HCEC 1CT (cell line): ENCODE results near the gene ARHGAP44.

Experiments used
- DNase-seq: peaks from one replicate; pipeline ENCODE4 v3.0.0-alpha.2; 2017

ARHGAP44 gene

DNA sequence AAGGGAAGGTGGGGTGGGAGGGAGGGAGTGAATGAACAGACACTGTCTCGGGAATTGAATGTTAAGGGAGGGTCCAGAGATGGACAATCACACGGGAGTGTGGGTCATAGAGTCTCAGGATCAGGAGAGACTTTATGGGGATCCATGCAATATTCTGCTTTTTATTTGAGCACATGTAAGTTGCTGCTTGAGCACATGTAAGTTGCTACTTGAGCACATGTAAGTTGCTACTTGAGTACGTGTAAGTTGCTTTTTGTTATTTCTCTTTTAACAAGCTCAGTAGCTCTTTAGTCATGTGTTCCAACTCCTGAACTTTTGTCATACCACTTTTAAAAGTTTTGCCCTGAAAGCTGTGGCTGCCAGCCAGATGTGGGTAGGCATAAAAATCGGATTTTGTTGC lies 110.3 kb downstream of the ARHGAP44 start:
- DNase-seq: no peak

DNA sequence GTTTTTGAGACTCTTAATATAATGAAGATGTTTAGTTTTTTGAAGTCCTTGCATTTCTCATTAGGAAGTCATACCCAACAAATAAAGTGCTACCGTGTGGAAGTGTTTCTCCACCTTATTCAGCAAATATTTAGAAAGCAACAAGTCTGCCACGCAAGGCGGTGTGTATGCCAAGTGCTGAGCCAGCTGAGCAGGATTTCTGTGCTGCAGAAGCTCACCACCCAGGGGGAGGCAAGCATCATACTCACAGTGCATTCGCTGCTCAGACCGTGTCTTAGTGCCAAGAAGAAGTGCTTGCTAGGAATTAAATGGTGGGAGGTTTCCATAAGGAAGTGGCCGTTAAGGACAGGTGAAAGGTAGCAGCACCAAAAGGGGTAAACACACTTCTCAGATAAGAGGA lies 111.2 kb downstream of the ARHGAP44 start:
- DNase-seq: no peak

DNA sequence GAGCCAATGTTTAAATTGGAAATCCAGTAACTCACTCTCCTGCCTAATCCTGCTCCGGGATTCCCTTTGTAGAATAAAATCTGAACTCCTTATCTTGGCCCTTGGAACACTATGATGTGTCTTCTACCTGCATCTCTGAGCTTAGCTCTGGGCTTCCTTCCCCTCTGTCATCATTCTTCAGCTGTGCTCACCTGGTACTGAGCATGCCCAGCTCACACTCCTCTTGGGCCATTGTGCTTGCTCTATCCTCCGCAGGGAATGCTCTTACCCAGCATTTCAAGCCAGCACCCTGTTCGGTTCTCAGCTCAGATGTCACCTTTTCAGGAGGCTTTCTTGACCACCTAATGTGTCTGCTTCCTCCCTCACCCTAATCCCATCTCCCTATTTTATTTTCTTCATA lies 112.7 kb downstream of the ARHGAP44 start:
- no peak for DNase-seq

DNA sequence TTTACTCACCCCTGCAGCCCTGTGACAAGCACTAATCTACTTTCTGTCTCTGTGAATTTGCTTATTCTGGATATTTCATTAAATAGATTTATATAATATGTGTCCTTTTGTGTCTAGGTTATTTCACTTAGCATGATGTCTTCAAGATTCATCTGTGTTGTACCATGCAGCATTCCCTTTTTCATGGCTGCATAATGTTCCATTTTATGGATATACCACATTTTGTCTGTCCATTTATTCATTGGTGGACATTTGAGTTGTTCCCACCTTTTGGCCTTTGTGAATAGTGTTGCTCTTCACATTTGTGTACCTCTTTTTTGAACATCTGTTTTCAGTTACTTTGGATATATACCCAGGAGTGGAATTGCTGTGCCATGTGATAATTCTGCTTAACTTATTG lies 118.2 kb downstream of the ARHGAP44 start:
- DNase-seq: no peak

DNA sequence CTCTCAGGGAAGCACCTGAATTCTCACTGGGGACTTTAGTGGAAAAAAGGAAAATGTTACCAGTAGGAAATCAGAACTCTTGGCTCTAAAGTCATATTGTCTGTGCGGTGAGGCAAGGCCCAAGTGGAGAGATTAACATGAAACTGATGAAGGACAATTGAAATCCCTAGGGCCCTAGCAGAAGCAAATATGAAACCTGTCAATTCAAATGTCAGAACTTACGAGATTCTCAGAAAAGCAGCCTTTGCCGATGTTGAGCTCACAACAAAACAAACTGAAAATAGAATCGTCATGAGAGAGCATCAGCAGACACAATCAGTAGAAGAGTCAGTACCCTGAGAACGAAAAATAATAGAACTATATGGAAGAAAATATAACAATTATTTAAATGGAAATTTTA lies 119.7 kb downstream of the ARHGAP44 start:
- DNase-seq: no peak

DNA sequence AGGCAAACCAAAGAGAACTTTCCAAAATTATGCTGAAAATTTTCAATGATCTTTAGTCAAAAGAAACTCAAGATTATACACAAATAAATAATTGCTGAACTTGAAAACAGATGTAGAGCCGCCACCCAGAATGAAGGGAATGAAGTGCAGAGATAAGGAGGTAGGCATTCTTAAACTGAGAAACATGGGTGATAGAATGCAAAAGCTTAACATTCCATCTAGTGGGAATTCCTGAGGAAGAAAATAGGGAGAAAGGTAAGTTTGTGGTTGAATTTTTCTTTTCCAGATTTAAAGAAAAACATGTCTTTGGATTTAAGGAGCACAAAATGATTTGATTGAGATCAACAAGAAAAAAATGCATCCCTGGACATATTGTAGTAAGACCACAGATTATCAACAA lies 120.2 kb downstream of the ARHGAP44 start:
- no peak for DNase-seq

DNA sequence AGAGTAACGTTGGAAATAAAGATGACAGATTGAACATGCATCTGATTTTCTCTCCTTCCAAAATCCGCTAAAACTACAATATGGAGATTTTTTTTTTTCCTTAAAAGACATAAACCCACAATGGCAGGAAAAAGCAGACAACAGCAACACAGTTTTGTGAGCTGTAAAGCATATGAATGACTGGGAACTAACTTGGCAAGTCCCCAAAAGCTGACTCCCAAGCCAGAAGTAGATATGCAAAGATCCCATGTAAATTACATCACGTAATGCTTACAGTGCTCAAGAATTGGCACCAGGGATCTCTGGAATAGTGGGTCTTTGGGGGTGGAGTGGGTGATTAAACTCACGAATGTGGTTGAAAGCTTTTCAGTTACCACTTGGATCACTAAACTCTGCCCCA lies 121.9 kb downstream of the ARHGAP44 start:
- no peak for DNase-seq

DNA sequence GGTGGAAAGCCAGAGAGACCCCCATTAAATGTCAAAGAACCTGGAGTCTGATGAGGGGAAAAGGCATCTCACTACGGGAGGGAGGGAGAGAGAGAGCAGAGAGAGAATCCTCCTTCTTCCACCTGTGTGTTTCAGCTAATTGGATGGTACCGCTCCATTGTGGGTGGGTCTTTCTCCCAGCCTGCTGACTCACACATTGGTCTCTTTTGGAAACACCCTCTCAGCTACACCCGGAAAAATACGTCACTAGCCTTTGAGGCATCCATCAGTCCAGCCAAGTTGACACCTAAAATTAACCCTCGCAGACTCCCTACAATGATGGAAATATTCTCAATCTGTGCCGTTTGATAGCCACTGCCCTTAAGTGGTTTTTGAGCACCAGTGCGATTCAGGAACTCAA lies 128.1 kb downstream of the ARHGAP44 start:
- DNase-seq: no peak

DNA sequence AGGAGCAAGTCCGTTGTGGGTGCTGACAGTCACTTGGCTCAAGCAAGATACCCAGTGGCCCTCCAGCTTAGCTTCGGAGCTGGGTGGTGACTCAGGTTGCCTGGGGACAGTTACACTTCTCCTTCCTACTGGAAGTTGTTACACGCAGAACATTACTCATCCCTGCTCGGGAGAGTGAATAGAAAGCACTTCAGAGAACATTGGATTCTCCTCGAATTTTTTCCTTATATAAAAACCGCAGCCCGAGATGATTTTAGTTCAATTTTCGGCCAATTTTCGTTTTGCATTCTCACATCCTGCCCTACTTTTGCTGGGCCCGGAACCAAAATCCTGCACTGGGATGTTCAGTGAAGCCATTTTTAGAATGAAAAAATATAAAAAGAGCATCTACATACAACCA lies 128.8 kb downstream of the ARHGAP44 start:
- no peak for DNase-seq

DNA sequence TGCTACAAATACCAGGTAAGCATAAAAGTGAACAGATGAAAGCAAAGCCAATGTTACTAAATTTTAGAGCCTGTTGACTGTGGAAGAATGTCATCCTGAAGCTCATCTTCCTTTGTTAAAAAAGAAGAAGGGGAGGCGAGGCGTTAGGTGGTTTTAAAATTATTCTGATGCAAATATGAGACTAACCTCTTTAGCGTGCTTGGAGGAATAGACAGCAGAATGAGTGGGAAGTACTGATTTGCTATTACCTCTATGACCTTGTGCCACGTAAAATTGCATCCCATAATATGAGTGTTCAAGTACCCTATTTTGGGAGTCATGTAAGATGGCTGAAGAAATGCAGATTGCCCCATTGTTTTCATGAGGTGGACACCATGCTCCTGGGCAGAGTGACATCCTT lies 132.8 kb downstream of the ARHGAP44 start:
- no peak for DNase-seq

DNA sequence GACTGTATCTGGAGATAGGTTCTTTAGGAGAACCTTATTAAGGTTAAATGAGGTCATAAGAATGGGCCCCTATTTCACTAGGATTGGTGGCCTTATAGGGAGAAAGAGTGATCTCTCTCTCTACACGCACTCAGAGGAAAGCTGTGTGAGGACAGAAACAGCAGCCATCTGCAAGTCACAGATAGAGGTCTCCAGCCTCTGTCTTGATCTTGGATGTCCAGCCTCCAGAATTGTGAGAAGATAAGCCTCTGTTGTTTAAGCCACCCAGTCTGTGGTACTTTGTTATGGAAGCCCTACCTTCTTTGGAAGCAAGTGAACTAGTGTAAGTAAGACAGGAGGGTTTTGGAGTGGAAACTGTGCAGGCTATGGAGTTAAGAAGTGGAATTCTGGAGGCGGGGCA lies 135.3 kb downstream of the ARHGAP44 start:
- DNase-seq: no peak

DNA sequence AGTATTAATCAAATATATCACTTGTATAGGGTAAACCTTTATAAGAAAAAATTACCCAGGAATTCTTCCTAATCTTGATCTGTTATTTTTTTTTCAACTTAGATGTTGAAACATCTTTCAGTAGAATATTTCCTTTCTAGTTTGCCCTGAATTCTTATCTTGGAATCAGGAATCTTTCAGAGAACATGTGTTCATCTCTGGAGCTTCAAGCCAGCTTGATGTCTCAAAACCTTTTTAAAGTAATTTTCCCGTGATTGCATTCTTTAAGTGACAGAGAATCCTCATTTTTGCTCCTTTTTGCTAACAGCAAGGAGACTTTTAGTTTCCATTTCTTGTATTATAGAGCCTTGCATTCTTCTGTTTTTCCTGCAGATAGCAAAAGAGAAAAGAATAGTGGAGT lies 137.7 kb downstream of the ARHGAP44 start:
- no peak for DNase-seq

DNA sequence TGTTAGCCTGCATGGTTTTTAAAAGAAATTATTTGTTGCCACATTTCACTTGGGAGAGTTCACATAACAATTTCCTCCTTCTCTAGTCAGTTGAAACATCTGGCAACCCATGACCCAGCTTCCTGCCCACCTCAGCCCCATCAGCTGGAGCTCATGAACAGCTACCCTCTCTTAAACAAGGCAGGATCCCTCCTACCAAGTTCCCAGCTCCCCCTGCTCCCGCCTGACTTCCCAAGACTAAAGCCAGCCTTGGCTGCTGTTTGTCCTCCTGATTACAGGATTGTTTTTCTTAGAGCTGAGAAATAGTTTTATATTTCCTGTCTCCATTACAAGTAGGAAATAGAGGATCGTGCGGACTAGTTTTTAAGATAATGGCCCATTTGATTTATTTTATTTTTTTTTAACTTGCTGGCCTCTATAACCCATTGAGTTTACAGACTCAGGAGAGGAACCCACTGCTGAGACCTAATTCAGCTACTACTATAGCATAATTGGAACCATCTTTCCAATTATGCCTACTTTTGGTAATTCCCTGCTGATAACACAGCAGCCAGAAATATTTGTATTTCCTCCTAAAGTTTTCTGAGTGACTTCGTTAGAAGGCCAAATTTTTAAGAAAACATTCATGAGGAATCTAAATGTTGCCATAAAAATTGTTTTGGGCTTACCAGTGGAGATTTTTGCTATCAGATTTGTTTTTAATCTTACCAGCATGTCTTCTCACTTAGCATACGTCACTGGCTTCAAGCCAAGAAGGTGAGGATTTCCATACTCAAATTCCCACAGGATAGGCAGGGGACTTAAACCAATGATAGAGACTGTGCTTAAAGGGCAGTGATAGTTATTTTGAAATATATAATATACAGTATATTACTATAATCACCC lies 138.5 kb downstream of the ARHGAP44 start:
- DNase-seq: no peak

DNA sequence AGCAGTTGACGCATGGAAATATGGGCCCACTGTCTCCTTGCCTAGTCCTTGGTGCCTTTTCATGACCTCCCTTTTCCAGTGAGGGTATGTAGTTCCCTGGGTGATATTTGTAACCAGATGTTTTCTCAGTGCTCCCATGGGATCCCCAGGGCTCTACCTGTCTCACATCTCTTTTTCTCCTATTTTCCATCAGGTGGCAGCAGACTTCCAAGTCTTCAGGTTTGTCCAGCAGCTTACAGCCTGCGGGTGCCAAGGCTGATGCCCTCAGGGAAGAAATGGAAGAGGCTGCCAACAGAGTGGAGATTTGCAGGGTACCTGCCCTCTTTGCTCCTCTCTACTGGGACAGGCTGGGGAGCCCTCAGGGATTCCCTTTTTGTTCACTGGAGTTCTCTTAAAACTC lies 139.4 kb downstream of the ARHGAP44 start:
- DNase-seq: no peak

DNA sequence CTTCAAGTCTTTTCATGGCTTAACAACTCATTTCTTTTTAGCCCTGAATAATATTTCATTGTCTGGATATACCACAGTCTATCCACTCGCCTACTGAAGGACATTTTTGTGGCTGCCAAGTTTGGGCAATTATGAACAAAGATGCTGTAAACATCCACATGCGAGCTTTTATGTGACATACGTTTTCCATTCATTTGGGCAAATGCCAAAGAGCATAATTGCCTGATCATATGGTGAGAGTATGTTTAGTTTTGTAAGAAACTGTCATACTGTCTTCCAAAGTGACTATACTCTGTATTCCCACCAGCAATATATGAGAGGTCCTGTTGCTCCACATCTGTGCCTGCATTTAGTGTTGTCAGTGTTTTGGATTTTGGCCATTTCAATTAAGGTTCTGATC lies 147.2 kb downstream of the ARHGAP44 start:
- no peak for DNase-seq

DNA sequence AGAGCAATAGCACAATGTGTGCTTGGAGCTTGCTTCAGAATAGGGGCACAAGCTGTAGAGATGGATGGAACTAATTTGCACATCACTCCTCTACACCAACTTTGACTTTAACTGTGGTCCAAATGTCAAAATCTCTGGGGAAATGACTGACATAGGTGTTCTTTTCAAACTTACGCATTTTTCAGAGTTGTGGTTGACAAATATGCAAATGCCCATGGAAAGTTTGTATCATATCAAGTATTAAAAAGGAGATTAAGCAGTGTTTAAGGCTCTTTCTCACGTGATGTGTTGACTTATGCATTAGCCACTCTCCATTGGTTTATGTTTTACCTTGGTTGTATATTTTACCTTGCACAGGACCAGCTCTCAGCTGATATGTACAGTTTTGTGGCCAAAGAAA lies 151.4 kb downstream of the ARHGAP44 start:
- no peak for DNase-seq

DNA sequence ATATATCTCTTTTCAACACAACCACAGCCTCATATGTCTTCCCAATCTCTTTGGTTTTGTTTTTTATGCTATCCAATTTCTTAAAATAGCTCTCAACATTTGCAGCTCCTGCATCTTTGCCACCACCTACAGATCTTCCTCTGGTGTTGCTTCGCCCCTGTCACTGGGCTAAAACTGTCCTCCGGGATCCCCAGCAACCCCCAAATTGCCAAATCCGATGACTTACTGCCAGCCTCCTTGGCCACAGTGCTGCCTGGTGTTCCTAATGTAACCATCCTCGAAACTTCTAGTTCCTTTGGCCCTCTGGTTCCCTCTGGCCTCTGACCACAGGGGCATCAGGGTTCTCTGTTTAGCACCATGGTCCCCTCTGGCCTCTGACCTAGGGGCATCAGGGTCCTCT lies 157.7 kb downstream of the ARHGAP44 start:
- DNase-seq: no peak

DNA sequence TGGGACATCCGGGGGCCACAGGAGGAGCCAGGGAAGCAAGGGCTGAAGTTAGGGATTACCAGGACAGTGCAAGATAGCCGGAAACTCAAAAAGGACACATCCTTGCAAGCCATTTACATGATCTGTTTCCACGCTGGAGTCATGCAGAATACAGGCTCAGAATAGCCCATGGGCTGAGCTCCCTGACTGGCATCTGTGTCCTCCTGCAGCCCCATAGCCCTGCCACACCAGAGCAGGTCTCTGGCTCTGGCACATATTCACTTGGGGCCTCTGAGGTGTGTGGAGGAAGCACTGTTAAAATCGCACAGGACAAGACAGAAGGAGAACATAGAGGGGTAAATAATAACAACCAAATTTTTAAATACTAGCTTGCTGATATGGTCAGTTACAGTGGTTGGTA lies 162.7 kb downstream of the ARHGAP44 start:
- no peak for DNase-seq

DNA sequence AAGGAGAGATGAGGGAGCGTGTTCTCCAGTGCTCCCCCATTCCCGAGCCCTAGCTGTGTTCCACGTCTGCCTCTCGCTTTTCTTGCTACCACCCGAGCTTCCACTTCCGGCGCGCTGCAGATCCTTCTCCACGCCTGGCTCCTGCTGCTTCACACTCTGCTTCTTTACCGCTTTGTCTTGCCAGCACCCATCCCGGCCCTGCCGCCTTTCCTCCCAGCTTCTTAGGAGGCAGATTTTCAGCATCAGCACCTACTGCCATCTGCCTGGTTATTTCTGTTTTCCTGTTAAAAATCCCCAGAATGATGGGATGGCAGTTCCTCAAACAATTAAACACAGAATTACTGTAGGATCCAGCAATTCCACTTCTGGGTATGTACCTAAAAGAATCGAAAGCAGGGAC lies 163.9 kb downstream of the ARHGAP44 start:
- DNase-seq: no peak

DNA sequence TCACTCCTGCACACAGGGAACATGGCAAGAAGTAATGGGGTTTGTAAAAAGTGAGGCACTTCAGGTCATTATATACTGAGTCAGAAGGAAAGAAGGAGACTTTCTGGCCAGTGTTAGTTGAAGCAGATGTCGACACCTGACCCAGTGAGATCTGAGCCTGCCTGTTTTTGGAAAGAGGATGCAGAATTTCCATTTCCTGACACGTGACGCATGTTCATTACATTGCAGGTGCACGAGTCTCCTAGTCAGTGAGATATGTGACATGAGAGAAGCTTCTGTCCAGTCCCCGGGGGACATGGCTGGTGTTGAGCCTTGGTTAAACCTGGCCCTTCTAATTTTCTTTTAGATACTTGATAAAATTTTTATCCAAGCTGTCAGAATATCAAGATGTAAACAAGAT lies 166.2 kb downstream of the ARHGAP44 start:
- DNase-seq: no peak

DNA sequence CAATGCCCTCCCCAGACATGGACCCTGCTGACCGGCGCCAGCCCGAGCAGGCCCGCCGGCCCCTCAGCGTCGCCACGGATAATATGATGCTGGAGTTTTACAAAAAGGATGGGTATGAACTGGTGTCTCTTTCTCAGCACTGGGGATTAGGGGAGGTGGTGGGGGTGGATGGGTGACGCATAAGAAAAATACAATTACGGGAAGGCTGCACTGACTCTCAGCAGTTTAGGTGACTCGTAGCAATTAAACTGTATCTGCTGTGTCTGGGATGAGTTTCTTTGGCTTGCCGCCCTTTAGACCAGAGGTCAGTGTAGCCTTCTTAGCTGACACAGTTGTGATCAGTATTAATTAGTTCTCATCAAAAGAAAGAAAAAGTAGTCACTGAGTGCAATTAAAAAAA lies 169.5 kb downstream of the ARHGAP44 start:
- DNase-seq: no peak

DNA sequence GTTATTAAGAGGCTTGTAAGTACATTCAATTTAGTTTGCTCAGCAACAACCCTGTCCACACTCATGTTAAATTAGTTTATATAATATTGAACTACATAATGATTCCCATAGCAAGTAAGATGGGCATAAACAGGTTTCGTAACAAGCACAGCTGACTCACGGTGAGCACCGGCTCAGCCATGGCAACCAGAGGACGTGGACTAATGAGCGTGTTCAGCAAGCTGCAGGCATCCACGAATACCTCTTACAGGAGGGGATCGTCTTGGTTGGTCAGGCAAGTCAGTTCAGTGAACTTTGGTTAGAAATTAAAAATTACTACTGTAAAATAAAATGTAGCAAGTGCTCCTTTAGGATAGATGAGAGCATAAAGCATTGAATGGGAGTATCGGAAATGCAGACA lies 170.1 kb downstream of the ARHGAP44 start:
- DNase-seq: peak; percentile 15

DNA sequence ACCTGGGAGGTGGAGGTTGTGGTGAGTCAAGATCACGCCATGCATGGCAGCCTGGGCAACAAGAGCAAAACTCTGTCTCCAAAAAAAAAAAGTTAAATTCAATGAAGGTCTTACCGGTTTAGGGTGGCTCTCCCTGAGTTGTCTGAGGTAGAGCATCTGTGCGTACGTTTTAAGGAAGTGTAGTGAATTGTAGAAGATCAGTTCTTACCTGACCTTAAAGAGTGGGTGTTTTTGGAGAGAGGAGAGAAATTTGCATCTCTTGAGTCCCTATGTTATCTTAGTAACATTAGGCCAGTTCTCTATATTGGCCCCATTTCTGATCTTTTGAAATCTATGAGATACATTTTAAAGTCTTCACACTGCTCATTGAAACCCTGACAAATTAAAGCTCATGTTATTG lies 172.4 kb downstream of the ARHGAP44 start:
- DNase-seq: no peak

DNA sequence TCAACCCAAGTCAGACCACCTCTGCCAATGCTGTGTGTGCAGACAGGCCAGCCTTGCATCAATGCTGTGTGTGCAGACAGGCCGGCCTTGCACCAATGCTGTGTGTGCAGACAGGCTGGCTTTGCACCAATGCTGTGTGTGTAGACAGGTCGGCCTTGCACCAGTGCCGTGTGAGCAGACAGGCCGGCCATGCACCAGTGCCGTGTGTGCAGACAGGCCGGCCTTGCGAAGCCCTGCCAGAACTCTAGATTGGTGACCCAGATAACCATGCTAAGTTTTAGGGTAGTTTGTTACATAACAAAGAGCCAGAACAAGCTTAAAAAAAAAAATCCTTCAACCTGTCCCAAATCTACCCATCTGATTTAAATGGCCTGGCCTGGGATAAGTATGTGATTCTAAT lies 174.2 kb downstream of the ARHGAP44 start:
- no peak for DNase-seq

DNA sequence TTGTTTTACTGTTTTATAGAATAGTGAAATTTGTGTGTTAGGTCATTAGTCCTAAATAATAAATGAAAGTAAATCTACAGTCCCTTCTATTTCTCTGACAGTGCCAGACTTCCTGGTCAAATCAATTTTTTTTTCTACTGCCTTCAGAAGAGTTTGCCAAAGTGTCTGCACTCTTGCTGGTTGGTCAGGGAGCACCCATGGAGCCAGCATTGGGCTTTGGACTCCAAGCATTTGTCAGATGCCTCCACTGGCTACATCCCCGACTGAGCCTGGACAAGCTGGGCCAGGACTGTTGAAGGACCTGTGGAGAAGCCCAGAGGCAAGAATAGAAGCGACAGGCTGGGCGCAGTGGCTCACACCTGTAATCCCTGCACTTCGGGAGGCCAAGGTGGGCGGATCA lies 174.9 kb downstream of the ARHGAP44 start:
- no peak for DNase-seq
